Measurements from ENCODE around the gene GPR161. TPM values are rescaled to one million over a fixed set of nuclear protein-coding genes. Genes with fewer than 3 reads are reported as not detected.
A peak's percentile ranks its signal among the peaks of the same experiment; 100 is the strongest.

The GPR161 gene
- total RNA-seq, 1 donor from 2014 or later: 14.5 TPM

- TF ChIP-seq CTCF (IDR thresholded peaks at IDR 0.05): no peak
- Histone ChIP-seq H3K9me3 (no peaks in the 10 kb centered on the region), H3K4me3 (no peak overlapping the region), H3K36me3 (no peaks in the 10 kb centered on the region), H3K4me1 (peaks cover 10% of the 10 kb centered on the region), H3K27me3 (no peaks in the 10 kb centered on the region), H3K27ac (no peak overlapping the region)
- DNase-seq: no peak
- no peak for ATAC-seq
- intact Hi-C loops (cut with DNase I): no loop called here
These were observed 53.0 kb downstream of the GPR161 start for GRCh38 chr1:168083456-168084325.

- DNase-seq (peak; percentile 78), ATAC-seq (peak; percentile 93)
- peaks cover 5% of the 10 kb centered on the region for H3K36me3 ChIP-seq
- no peaks in the 10 kb centered on the region for H3K9me3 ChIP-seq
- H3K27me3 ChIP-seq: no peaks in the 10 kb centered on the region
- no peak overlapping the region for H3K4me3 ChIP-seq
- H3K27ac ChIP-seq: peak overlapping the region; percentile 34
- H3K4me1 ChIP-seq: peaks cover 10% of the 10 kb centered on the region
- TF ChIP-seq CTCF (IDR thresholded peaks at IDR 0.05): peak; percentile 93
- intact Hi-C loops (cut with DNase I): no loop called here
These were observed 54.5 kb downstream of the GPR161 start for GRCh38 chr1:168082008-168082876.

- no peak for TF ChIP-seq CTCF (IDR thresholded peaks at IDR 0.05)
- Histone ChIP-seq H3K36me3 (peaks cover 13% of the 10 kb centered on the region), H3K4me1 (peaks cover 10% of the 10 kb centered on the region), H3K9me3 (no peaks in the 10 kb centered on the region), H3K4me3 (no peak overlapping the region), H3K27ac (peak overlapping the region; percentile 34), H3K27me3 (no peaks in the 10 kb centered on the region)
- intact Hi-C loops (cut with DNase I): no loop called here
- no peak for DNase-seq
- ATAC-seq: peak; percentile 66
These were observed 55.2 kb downstream of the GPR161 start for GRCh38 chr1:168081373-168082007.

GRCh38 chr1:168079761-168080160 lies 57.0 kb downstream of the GPR161 start:
- Histone ChIP-seq H3K27me3 (no peaks in the 10 kb centered on the region), H3K36me3 (peaks cover 27% of the 10 kb centered on the region), H3K4me3 (no peak overlapping the region), H3K27ac (no peak overlapping the region), H3K9me3 (no peaks in the 10 kb centered on the region), H3K4me1 (peaks cover 10% of the 10 kb centered on the region)
- ATAC-seq: no peak
- intact Hi-C loops (cut with DNase I): no loop called here
- TF ChIP-seq CTCF (IDR thresholded peaks at IDR 0.05): no peak
- no peak for DNase-seq

- Histone ChIP-seq H3K27ac (no peak overlapping the region), H3K36me3 (peaks cover 90% of the 10 kb centered on the region), H3K4me1 (no peaks in the 10 kb centered on the region), H3K9me3 (no peaks in the 10 kb centered on the region), H3K27me3 (no peaks in the 10 kb centered on the region), H3K4me3 (no peak overlapping the region)
- no peak for DNase-seq
- intact Hi-C loops (cut with DNase I): no loop called here
- no peak for TF ChIP-seq CTCF (IDR thresholded peaks at IDR 0.05)
- ATAC-seq: no peak
These were observed 67.3 kb downstream of the GPR161 start for GRCh38 chr1:168069384-168069783.

Measured in upper lobe of right lung (tissue), 1 donor.